NCI-H460 (cell line): ENCODE results near the gene ATG4A. TPM values are rescaled to one million over a fixed set of nuclear protein-coding genes. Genes with fewer than 3 reads are reported as not detected.
A peak's percentile ranks its signal among the peaks of the same experiment; 100 is the strongest.

Source experiments
- DNase-seq: peaks from one replicate; pipeline ENCODE4 v3.0.0-alpha.2; 2016; ENCODE audit warnings: low read depth; ENCODE audit errors: extremely low read depth
- polyA plus RNA-seq: library from polyadenylated mRNA; depleted of rRNA; stranded (reverse); fragments of >200 nt; gene quantifications from 2 replicates; pipeline ENCODE4 v1.2.3, GENCODE V29; 2014; cell fraction: nucleus; rRNA removed
- total RNA-seq: library from RNA; depleted of rRNA; stranded (reverse); fragments of >200 nt; shearing (Covaris generic); gene quantifications from 2 replicates; pipeline ENCODE4 v1.2.3, GENCODE V29; 2014; rRNA removed

Gene ATG4A, protein sequence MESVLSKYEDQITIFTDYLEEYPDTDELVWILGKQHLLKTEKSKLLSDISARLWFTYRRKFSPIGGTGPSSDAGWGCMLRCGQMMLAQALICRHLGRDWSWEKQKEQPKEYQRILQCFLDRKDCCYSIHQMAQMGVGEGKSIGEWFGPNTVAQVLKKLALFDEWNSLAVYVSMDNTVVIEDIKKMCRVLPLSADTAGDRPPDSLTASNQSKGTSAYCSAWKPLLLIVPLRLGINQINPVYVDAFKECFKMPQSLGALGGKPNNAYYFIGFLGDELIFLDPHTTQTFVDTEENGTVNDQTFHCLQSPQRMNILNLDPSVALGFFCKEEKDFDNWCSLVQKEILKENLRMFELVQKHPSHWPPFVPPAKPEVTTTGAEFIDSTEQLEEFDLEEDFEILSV
- total RNA-seq = 8.3 and 9.4 TPM in 2 replicates
- polyA plus RNA-seq = 5.2 and 5.6 TPM in 2 replicates

DNA sequence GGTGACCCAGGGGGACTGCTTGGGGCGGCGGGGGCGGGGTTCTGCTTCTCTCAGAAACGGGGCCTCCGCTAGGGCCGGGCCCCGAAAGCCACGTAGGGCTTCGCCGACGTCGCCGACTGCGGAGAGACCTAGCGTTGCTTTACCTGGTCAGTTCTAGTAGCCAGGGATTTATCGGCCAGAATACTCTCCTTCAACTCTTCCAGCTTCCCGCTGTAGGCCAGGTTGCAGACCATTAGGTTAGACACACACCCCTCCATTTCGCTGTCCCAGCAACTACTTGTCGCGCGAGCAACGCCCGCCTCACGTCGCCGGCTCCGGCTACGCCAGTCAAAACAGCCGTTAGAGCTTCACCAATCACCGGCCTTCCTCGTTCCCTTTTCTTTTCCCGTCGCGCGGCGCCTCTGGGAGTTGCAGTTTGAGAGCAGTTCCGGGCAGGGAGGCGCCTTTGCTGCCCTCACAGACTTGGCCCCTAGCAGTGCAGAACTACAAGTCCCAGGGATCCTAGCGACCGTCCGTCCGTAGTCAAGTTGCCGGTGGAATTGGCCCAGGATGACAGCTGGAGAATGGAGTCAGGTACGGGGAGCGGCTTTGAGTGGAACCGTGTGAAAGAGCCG, at the start of gene ATG4A, which contains the start of gene PSMD10:
TSS of gene ATG4A (plus strand) at position 515 of the 614 bp plus-strand sequence. CDS start at position 564, 49 bp downstream.
TSS of gene PSMD10 (minus strand) at position 279 of the 614 bp plus-strand sequence. CDS start at position 257, 22 bp downstream.
- DNase-seq = peak; percentile 97

DNA sequence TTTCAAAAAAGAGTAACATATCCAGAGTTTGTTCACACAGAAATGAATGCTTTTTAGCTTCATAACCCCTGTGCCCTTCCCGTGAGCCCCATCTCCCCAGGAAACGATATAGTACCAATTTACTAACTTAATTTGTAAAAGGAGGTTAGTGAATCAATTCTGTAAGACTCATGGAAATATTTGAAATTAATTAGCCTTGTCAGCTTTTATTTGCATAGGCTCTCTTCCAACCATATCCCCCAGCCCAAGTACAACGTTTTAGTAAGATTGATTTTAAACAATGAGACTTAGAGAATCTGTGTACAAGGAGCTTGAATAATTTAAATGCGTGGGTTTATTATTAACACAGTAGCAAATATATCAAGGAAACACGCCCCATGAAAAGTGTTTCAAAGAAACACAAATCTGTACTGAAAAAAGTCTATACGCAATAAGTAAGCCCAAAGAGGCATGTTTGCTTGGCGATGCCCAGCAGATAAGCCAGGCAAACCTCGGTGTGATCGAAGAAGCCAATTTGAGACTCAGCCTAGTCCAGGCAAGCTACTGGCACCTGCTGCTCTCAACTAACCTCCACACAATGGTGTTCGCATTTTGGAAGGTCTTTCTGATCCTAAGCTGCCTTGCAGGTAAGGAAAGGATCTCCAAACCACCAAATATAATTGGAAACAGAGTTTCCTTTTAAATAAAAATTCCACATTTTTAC, 46.9 kb upstream of the ATG4A start, which contains the start of gene VSIG1:
TSS of gene VSIG1 (plus strand) at position 512 of the 703 bp plus-strand sequence. CDS start at position 578, 66 bp downstream.
- no peak for DNase-seq

DNA sequence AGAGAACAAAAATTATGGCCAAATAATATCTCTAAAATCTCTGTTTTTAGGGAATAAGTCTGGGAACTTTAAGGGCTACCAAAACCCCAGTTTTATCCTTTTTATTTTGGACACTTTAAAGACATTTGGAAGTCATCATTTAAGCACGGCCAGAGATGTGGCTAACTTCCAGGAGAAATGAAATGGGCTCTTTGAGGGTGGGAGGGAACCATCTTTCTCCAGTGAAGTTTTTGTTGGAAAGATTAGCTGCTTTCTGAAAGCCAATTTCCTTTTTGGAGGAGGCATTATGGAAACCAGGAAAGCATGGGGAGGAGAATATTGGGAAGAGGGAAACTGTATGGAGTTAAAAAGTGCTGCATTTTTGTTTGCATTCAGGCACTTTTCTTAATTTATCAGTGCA, 41.9 kb upstream of the ATG4A start:
- DNase-seq = no peak

DNA sequence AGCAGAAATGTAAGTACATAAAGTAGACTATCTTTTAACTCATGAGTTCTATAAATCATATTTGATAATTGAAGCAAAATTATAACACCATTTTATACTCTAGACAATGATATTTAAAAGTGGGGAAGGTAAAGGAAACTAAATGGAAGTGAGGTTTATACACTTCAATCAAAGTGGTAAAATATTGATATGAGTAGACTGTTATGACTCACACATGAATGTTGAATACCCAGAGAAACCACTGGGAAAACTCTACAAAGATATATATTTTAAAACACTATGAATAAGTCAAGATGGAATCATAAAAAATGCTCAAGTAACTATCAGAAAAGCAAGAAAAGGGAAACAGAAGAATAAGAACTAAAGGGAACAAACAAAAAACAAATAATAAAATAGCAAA, 38.4 kb upstream of the ATG4A start:
- DNase-seq = no peak

DNA sequence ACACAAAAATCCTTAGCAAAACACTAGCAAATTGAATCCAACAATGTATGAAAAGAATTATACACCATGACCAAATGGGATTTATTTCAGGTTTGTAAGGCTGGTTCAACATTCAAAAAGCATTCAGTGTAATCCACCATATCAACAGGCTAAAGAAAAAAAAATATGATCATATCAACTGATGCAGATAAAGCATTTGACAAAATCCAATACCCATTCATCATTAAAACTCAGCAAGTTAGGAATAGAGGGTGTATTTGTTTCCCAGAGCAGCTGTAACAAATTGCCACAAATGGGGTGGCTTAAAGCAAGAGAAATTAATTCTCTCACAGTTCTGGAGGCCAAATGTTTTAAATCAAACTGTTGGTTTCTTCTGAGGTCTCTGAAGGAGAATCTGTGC, 36.0 kb upstream of the ATG4A start:
- no peak for DNase-seq

DNA sequence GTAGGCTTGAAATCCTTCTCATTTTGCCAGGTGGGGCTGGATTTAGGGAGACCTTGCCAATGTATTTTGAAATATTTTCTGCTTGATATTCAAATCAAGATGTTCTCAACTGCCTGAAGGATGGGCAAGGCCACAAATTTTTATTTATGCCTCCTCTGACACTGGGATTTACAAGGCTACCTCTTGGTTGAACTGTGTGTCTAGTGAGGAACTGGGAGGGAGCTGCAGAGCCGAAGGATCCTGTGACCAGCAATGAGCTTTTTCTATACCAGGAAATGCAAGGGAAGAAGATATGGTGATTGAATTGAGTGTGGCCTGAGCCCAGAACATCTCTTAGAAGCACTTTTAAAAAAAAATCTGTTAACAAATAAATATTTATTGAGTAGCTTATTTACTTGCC, 31.8 kb upstream of the ATG4A start:
- DNase-seq = no peak

DNA sequence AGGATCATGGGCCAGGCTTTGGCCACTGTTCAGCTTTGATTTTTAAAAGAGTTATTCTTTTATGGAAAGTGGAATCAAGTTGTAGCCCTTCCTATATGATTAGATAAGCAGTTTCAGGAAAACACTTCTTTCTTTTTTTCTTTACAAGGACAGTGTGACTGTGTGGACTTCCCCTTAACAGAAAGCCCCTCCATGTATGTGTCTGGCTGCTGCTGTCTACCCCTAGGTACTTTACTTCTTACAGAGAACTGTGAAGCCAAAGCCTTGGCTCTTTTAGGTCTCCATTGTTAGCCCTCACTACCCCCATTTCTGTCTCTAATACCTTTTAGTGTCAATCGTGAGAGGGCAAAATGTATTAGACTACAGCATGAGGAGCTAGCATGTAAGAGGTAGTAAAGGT, 27.6 kb upstream of the ATG4A start:
- DNase-seq = no peak

DNA sequence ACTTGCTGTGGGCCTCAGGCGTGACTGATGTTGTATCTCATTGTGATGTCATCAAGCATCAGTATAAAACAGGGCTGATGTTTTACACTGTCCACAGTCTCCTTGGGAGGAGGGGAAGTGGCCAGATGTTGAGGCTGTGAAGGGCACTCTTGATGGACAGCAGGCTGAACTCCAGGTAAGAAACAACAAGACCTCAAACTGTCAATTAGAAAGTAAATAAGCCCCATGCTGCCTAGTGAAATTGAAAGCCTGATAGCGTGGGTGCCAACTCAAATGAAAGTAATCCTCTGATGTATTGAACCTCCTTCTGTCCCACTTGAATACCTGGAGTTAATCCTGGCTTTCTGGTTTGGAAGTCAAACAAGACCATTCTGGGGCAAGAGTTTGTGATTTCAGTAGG, 27.0 kb upstream of the ATG4A start:
- no peak for DNase-seq

DNA sequence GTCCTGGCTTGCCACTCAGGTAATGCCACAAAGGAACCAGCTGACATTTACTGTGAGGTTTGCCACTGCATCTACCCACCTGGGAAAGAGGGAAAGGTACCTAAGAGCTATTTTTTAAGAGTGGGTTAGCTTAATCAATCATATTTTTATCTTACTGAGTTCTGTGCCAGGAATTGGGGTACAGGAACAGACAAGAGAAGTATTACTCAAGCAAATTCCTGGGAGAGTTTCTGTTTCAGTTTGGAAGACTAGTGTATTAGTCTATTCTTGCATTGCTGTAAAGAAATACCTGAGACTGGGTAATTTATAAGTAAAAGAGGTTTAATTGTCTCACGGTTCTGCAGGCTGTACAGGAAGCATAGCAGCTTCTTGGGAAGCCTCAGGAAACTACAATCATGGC, 23.5 kb upstream of the ATG4A start:
- no peak for DNase-seq

DNA sequence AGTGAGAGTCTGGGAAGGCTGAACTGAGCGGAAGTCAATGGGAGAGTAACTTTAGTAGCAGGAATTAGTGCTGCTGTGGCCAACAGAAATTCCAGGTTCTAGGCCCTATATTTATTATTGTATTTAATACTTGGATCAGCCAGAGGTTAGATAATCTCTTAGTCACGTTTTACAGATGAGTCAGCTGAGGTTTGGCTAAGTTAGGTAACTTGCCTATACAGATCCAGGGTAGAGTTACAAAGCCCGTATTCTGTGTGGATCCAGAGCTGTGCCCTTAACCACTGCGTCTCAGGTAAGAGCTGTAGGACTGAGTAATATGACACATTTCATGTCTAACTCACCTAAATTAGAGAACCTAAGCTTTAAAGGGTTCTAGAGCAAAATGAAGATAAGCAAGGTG, 20.7 kb upstream of the ATG4A start:
- DNase-seq = no peak

DNA sequence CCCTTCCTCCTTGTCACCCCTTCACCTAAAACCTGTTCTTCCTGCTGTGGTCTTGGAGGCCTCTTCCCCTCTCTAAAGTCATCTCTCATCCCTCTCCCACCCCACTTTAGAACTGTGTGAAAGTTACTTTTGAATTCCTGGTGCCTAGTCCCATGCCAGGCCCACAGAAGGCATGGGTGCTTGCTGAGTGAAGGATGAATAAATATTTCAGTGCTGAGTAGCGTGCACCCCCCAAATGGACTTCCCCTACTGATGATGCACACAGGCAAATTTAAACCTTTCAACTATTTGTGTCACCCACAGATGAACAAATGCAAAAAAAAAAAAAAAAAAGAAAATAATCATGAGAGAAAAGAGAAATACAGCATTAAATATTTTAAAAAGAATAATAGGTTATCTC, 20.0 kb upstream of the ATG4A start:
- DNase-seq = no peak

DNA sequence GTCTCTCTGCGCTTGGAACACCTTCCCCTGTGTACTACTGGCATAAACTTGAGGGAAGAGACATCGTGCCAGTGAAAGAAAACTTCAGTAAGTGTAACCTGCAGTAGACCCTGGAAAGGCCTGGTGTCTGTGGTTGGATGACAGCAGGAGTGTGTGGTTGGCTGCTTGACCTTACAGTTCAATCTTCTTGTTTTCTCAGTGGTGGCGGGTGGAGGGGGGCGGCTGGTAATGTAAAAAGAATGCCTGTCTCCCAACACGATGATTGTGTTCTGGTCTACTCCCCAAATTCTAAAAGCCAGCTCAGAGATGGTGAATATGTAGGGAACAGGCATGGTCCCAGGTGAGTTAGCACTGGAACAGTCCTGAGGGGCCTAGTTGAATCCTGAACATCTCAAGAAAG, 18.8 kb upstream of the ATG4A start:
- DNase-seq = no peak

DNA sequence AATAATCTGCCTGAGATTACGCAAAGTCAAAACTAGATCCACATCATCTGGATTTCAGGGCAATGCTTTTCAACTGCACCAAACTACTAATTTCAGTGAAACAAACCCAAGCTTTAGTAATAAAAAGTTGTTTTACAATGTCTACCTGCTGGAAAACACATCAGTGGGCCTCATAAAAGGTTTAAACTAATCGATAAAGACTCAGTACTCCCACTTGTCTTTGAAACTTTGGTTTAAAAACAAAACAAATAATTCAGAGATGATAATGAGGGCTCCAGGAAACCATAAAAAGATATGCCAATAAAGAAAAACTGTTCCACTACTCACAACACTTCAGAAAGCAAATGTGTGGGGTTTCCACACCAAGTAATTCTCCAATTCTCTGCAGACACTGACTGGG, 10.5 kb upstream of the ATG4A start:
- DNase-seq = no peak

DNA sequence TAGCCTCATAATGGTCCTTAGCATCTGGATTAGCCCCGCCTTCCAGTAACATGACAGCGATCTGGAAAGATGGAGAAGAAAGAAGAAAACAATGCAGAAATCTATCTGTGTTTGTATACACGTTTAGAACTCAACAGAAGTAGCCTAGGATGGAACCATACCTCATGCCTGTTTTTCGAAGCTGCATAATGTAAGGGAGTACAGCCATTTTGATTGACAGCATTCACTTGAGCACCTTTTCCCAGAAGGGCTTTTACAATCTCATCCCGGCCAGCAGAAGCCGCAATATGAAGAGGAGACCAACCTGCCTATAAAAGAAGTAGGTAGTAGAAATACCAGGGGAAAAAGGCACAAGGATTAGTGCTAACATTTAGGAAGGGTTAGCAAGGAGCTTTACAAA, 3.8 kb upstream of the ATG4A start:
- no peak for DNase-seq

DNA sequence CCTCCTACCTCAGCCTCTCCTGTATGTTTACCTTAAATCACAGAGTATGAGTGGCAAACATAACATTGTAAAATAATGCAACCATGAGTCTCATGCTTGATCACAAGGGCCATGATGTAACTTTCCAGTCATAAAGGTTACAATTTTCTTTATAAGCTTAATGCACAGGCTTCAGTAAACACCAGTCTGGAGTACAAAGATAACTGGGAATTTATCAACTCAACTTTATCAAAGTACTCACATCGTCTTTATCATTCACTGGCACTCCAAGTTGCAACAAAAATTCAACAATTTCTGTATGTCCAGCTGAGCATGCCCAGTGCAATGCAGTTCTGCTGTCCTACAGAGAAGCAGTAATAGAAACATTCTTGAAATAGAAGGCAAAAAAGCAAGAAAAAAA, 3.1 kb upstream of the ATG4A start:
- no peak for DNase-seq

DNA sequence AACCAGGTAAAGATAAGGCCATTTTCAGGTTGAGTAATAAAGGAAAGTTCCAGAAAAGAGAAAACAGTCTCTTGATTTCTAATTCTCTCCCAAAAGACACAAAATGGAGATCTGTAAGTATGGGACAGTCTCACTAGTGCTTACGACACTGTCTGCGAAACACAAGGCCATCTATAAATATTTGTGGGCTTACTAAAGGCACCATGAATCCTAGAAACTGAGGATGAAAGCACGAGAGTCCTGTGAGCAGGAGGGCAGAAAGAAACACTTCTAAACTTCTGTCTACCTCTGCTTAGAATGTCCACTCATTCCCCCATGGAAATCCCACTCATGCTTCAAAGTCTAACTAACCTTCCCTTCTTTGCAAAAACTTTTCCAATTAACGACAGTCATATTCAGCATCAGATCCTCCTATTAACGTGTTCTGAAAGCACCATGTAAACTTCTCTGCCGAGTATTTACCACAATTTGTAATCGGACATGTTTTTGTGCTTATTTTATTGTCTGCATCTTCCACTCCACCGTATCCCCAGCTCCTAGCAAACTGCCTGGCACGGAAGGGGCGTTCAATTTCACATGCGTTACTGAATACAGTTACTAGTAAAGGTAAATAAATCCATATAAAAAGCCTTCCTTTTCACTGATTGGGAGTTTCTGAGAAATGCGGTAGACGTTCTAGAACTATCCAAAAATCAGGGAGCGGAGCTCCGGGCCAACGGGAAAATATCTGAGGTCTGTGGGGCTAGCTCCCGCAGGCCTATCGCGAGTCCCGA, 901 bp upstream of the ATG4A start:
- DNase-seq = no peak

DNA sequence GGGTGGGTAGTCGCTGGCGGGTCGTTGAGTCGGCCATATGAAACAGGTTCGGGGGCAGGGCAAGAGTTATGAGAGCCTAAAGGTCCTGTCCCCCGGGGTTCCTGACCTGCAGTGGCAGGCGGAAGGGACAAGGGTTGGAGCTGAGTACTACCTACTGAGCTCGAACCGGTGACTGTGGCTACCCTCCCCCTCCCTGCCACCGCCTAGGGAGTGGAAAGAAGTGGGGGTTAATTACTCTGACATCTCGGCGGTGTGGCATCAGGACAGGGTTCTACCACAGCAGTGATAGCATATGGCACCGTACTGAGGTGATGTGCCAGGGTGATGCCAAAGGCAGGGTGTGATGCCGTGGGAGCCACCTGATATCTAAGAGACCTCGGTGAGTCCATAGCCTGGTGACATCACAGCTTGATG, 307 bp downstream of the ATG4A start:
- DNase-seq = no peak

DNA sequence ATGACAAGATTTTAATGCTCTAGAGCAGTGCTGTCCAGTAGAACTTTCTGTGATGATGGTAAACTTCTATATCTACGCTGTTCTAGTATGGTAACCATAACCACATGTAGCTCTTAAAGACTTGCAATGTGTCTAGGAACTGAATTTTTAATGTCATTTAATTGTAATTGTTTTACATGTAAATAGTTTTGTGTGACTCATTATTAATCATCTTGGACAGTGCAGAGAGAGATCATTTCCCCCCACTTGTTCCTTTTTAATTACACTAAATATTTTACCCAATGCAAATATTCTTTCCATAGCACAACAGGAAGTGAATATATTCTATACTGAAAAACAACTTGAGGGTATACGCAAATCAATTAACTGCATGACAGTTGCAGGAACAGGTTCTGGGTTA, 5.8 kb downstream of the ATG4A start:
- DNase-seq = no peak

DNA sequence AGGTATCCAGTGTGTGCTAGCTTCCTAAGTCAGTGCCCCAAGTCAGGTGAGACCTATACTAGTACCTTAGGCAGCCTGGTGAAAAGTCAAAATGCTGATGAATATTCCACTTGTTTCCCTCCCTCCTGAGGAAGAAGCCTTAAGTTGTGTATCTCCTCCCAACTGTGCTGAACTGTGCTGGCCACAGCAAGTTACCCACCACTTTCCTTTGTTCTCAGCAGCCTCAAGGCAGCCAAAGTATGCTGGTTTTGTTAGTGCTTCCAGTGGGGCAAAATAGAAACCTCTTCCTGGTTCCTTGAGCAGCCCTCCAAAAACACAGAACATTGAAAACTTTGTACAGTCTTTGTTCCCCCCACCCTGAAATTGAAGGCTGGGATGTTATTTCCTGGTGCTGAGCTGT, 13.9 kb downstream of the ATG4A start:
- DNase-seq = no peak

DNA sequence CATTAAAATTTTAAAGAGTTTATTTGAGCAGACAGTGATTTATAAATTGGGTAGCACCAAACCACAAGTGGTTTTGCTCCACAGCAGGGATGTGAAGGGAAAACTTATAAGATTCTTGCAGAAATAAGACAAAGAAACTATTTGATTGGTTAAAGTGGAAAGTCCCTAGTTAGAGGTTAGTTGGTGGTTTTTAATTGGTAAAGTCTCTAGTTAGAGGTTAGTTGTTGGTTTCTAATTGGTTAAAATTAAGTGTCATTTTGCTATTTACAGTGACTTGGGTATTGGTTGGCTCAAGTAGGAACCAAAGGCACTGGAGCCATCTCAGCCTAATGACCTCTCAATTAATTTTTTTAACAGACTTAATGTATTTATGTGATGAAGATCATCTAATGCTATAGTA, 23.0 kb downstream of the ATG4A start:
- DNase-seq = no peak

DNA sequence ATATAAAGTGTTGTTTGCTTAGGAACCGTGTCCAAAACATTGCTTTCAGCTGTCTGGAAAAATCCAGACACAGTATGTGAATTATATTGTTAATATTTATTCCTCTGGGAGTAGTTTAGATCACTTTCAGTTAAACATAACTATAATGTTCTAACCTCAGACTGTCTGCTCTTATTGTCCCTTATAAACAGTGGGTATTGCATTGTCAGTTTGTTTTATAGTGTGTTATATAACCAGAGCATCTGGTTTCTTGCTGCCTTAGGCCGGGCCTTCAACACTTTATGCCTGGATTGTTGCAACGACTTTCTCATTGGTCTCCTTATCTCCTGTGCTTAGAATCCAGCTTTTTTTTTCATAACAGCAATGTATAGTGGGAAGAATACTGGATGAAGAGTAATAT, 26.4 kb downstream of the ATG4A start:
- DNase-seq = no peak
